CD14-positive monocyte (primary cell): Measurements from ENCODE around the gene PFDN1. TPM values are rescaled to one million over a fixed set of nuclear protein-coding genes. Genes with fewer than 3 reads are reported as not detected.

Experiments used
- DNase-seq, 3 donors: peaks; one replicate each; pipeline ENCODE4 v3.0.0-alpha.2; 2011 to 2022
- H2AFZ ChIP-seq: 2 replicates; pipeline ENCODE4 v1.6.0; 2012; ENCODE audit warnings: mild to moderate bottlenecking, low read depth, low read length, inconsistent platforms; ENCODE audit not compliant: insufficient read depth, poor library complexity, severe bottlenecking
- H3K27ac ChIP-seq, 2 donors: 1 replicate in 1 of 2; 2 replicates in 1 of 2; pipeline ENCODE4 v1.5.1; 2012 to 2013; ENCODE audit warnings: low read length in 2 of 2, control low read depth in 1 of 2, inconsistent platforms in 1 of 2, low read depth in 1 of 2, mild to moderate bottlenecking in 1 of 2
- H3K27me3 ChIP-seq, 2 donors: one replicate each; pipeline versions ENCODE4 v1.6.0 to v1.6.1; 2011 to 2013; ENCODE audit warnings: low read length in 2 of 2; ENCODE audit not compliant: control insufficient read depth in 2 of 2, insufficient read depth in 2 of 2
- H3K36me3 ChIP-seq, 2 donors: replicated peaks in 1 of 2; 1 replicate in 1 of 2; 2 replicates in 1 of 2; pipeline versions ENCODE4 v1.5.1 to v1.6.1; 2012 to 2013; ENCODE audit warnings: low read length in 2 of 2, control low read depth in 1 of 2, inconsistent platforms in 1 of 2, mild to moderate bottlenecking in 1 of 2; ENCODE audit not compliant: insufficient read depth in 2 of 2, control insufficient read depth in 1 of 2
- H3K4me1 ChIP-seq, 2 donors: 1 replicate in 1 of 2; 2 replicates in 1 of 2; pipeline versions ENCODE4 v1.5.1 to v1.6.1; 2012 to 2013; ENCODE audit warnings: low read length in 2 of 2, control low read depth in 1 of 2, inconsistent platforms in 1 of 2, mild to moderate bottlenecking in 1 of 2, moderate library complexity in 1 of 2; ENCODE audit not compliant: insufficient read depth in 2 of 2, control insufficient read depth in 1 of 2
- H3K4me2 ChIP-seq: replicated peaks from 2 replicates; pipeline ENCODE3; 2012; ENCODE audit warnings: low read length, moderate library complexity, mild to moderate bottlenecking; ENCODE audit not compliant: poor library complexity, severe bottlenecking; ENCODE audit errors: extremely low read depth
- H3K4me3 ChIP-seq, 3 experiments: fragments of 200-600 bp in 1 of 3; sonication (generic) in 1 of 3; replicated peaks in 1 of 3; 1 replicate in 2 of 3; 2 replicates in 1 of 3; pipeline ENCODE4 v1.5.1; 2011 to 2013; ENCODE audit warnings: low read length in 3 of 3, mild to moderate bottlenecking in 3 of 3, control low read depth in 2 of 3, low read depth in 2 of 3, inconsistent platforms in 1 of 3, moderate library complexity in 1 of 3
- H3K79me2 ChIP-seq: 2 replicates; pipeline ENCODE4 v1.6.0; 2012; ENCODE audit warnings: mild to moderate bottlenecking, control low read depth, inconsistent platforms, low read length, moderate library complexity; ENCODE audit not compliant: insufficient read depth
- H3K9ac ChIP-seq: 2 replicates; pipeline ENCODE4 v1.6.0; 2017; ENCODE audit warnings: low read length, mild to moderate bottlenecking; ENCODE audit not compliant: insufficient read depth, poor library complexity, severe bottlenecking
- H3K9me3 ChIP-seq, 2 donors: replicated peaks in 1 of 2; 1 replicate in 1 of 2; 2 replicates in 1 of 2; pipeline versions ENCODE4 v1.5.1 to v1.6.1; 2012 to 2013; ENCODE audit warnings: low read length in 2 of 2, control low read depth in 1 of 2; ENCODE audit not compliant: control insufficient read depth in 1 of 2, insufficient read depth in 1 of 2
- H4K20me1 ChIP-seq: 2 replicates; pipeline ENCODE4 v1.6.0; 2012; ENCODE audit warnings: mild to moderate bottlenecking, low read length, control low read depth, moderate library complexity; ENCODE audit not compliant: insufficient read depth
- H3K27ac Mint-ChIP-seq, 7 donors: one replicate each; pipeline ENCODE4 v1.8.0; 2020; ENCODE audit warnings: mild to moderate bottlenecking in 7 of 7, mixed read lengths in 7 of 7, moderate library complexity in 6 of 7, inconsistent platforms in 2 of 7
- H3K27me3 Mint-ChIP-seq, 3 donors: one replicate each; pipeline ENCODE4 v1.8.0; 2021 to 2022; ENCODE audit warnings: low read depth in 3 of 3, mild to moderate bottlenecking in 3 of 3, mixed read lengths in 3 of 3, moderate library complexity in 3 of 3, inconsistent platforms in 1 of 3
- H3K36me3 Mint-ChIP-seq, 2 donors: one replicate each; pipeline ENCODE4 v1.8.0; 2020; ENCODE audit warnings: mixed read lengths in 2 of 2, inconsistent platforms in 1 of 2, mild to moderate bottlenecking in 1 of 2
- H3K4me1 Mint-ChIP-seq: one replicate; pipeline ENCODE4 v1.8.0; 2020; ENCODE audit warnings: mild to moderate bottlenecking, mixed read lengths
- H3K4me3 Mint-ChIP-seq, 2 donors: one replicate each; pipeline ENCODE4 v1.8.0; 2020; ENCODE audit warnings: mild to moderate bottlenecking in 2 of 2, mixed read lengths in 2 of 2, moderate library complexity in 1 of 2
- H3K9me3 Mint-ChIP-seq, 7 donors: one replicate each; pipeline ENCODE4 v1.8.0; 2020 to 2022; ENCODE audit warnings: mixed read lengths in 7 of 7, mild to moderate bottlenecking in 6 of 7, moderate library complexity in 6 of 7, inconsistent platforms in 2 of 7
- CTCF ChIP-seq: fragments of 200-600 bp; IDR thresholded peaks from one replicate; pipeline ENCODE4 v1.8.0; 2022; ENCODE audit warnings: antibody characterized with exemption, mild to moderate bottlenecking
- WGBS: methylation state at CpG from one replicate; pipeline ENCODE4 v1.1.5; 2013; ENCODE audit warnings: missing lambda C conversion rate; ENCODE audit not compliant: insufficient coverage; 5-methylcytosine and 5-hydroxymethylcytosine counted together
- intact Hi-C, 2 donors: fragments of 100-400 bp; cut with micrococcal nuclease; formaldehyde crosslinking; loops; one replicate each; pipeline versions ENCODE4 v1.15.0 to v1.15.1; 2023
- polyA plus RNA-seq, 3 donors: library from polyadenylated mRNA; depleted of rRNA in 1 of 3; unstranded in 2 of 3; stranded (reverse) in 1 of 3; fragments of 300-500 nt in 2 of 3; fragments of >200 nt in 1 of 3; fragmentation: Illumina TruSeq in 2 of 3; gene quantifications; 1 replicate in 2 of 3; 2 replicates in 1 of 3; pipeline ENCODE4 v1.2.3, GENCODE V29; 2012 to 2021

PFDN1 gene
- polyA plus RNA-seq, 3 donors, result 44.7 to 105 (median 82.2) TPM

GRCh38 chr5:140213370-140213983 lies 89.4 kb downstream of the PFDN1 start:
- Mint-ChIP-seq H3K4me3 (no peak overlapping the region), H3K36me3 (peaks cover 12 to 25% of the 10 kb centered on the region in 2 donors), H3K9me3 (no peaks in the 10 kb centered on the region), H3K27ac (no peak overlapping the region), H3K4me1 (peaks cover 31% of the 10 kb centered on the region), H3K27me3 (peaks cover 11 to 24% (median 12%) of the 10 kb centered on the region in 3 donors)
- Histone ChIP-seq H3K27ac (no peak overlapping the region), H4K20me1 (no peaks in the 10 kb centered on the region), H2AFZ (no peak overlapping the region), H3K9me3 (no peaks in the 10 kb centered on the region), H3K36me3 (no peaks in the 10 kb centered on the region), H3K4me1 (peaks cover 18 to 21% of the 10 kb centered on the region in 2 donors), H3K79me2 (no peaks in the 10 kb centered on the region), H3K4me3 (no peak overlapping the region), H3K4me2 (no peak overlapping the region), H3K27me3 (peaks cover 5 to 11% of the 10 kb centered on the region in 2 donors), H3K9ac (no peak overlapping the region)
- intact Hi-C loops, result no loop called here
- no peak for DNase-seq
- WGBS, result no CpG with 5 or more reads among the region's 1 CpG
- TF ChIP-seq CTCF, result no peak

- Histone ChIP-seq H3K4me2 (no peak overlapping the region), H3K9me3 (no peaks in the 10 kb centered on the region), H3K36me3 (no peaks in the 10 kb centered on the region), H3K4me3 (no peak overlapping the region), H3K27me3 (no peaks in the 10 kb centered on the region), H3K79me2 (no peaks in the 10 kb centered on the region), H3K27ac (no peak overlapping the region), H2AFZ (no peak overlapping the region), H4K20me1 (peaks cover 4% of the 10 kb centered on the region), H3K4me1 (peaks cover 25 to 43% of the 10 kb centered on the region in 2 donors), H3K9ac (no peak overlapping the region)
- Mint-ChIP-seq H3K27me3 (peaks cover 2 to 4% (median 3%) of the 10 kb centered on the region in 3 donors), H3K36me3 (peaks cover 13 to 20% of the 10 kb centered on the region in 2 donors), H3K4me3 (no peak overlapping the region), H3K9me3 (peaks cover 0 to 3% (median 0%) of the 10 kb centered on the region in 7 donors), H3K4me1 (peaks cover 39% of the 10 kb centered on the region), H3K27ac (no peak overlapping the region)
- TF ChIP-seq CTCF, result no peak
- intact Hi-C loops, result no loop called here
- DNase-seq, result no peak
These were observed 94.8 kb downstream of the PFDN1 start for GRCh38 chr5:140208065-140208464.
